GM12875 (cell line): ENCODE data around the gene CXCL6.

Experiments used
- H3K4me3 ChIP-seq: one replicate; pipeline ENCODE4 v1.5.1; 2011; ENCODE audit warnings: low read depth, low read length, control low read depth
- TF ChIP-seq, protein P1 (sequence below): IDR thresholded peaks from 2 replicates; pipeline ENCODE4 v1.5.1; 2011; ENCODE audit warnings: low read depth, mild to moderate bottlenecking, control low read depth, inconsistent platforms, low read length, moderate library complexity, borderline replicate concordance; ENCODE audit not compliant: insufficient read depth

Gene CXCL6

DNA sequence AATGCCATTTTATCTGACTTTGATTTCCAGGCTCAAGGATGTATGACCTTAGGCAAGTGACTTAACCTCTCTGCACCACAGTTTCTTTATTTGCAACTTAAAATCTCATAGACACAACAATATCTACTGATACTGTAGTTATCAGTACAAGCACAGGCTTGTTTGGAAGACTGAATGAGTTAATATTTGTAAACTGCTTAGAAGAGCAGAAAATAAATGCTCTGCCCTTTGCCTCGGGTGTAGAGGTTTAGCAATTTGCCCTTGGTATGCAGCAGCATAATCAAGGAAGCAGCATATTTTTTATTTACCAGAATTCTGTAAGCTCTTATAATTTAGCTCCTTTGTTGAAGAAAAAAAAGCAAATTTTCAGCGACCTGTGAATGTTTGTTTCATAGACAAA lies 29.8 kb downstream of the CXCL6 start:
- H3K4me3 ChIP-seq, result no peak overlapping the region
- TF ChIP-seq, protein P1, sequence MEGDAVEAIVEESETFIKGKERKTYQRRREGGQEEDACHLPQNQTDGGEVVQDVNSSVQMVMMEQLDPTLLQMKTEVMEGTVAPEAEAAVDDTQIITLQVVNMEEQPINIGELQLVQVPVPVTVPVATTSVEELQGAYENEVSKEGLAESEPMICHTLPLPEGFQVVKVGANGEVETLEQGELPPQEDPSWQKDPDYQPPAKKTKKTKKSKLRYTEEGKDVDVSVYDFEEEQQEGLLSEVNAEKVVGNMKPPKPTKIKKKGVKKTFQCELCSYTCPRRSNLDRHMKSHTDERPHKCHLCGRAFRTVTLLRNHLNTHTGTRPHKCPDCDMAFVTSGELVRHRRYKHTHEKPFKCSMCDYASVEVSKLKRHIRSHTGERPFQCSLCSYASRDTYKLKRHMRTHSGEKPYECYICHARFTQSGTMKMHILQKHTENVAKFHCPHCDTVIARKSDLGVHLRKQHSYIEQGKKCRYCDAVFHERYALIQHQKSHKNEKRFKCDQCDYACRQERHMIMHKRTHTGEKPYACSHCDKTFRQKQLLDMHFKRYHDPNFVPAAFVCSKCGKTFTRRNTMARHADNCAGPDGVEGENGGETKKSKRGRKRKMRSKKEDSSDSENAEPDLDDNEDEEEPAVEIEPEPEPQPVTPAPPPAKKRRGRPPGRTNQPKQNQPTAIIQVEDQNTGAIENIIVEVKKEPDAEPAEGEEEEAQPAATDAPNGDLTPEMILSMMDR, result no peak

DNA sequence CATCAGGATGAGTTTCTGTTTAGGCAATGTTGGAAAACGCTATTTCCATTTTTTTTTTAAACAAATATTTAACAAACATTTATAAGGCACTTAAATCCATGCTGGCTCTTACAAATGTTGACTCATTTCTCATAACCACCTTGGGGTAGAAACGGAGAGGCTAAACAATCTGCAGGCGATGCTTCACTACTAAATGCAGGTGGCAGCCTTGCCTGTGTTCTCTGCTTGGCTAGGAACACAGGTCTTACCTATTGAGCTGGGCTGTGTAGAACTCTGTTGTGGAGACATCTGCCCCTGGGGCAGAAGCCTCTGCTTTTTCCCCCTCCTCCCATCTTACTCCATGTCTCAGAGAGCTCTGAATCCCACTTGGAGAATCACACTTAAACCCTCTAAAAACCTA lies 31.3 kb downstream of the CXCL6 start:
- H3K4me3 ChIP-seq, result no peak overlapping the region

DNA sequence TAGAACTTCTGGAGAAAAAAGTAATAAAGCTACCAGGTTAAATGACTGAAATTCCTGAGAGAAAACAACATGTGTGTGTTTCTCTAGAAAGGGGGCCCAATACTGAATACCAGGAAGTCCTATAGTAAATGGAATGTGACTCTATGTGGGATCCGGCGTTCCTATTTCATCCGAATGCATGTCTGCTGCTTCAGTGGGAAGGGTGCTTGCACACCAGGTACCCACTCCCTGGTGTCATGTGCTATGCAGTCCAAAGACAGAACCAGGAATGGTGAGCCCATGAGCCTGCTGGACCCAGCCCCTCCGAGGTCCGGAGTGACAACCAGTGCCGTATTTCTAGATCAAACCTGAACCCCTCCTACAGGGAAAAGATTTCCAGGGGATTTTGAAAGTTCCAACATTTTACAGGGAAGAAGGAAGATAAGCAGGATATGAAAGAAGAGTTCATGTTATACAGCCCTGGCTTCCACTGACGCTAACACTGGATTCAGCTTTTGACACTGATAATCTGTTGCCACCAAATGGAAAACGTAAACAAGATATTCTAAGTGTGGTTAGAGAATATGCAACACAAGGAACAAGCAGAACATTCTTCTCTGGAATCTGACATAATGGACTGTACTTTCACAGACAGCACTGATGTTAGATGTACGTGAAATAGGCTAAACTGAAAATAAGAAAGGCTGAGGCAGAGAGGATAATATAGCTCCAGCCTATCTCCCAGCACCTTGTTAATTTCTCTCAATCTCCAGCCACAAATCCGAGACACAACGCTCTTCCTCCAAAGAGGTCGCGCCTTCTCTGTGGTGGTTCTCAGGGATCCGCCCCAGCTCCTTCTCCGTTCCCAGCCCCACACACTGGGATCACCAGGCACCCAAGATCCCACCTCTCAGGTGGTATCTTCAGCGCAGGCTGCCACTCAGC lies 32.0 kb downstream of the CXCL6 start:
- no peak overlapping the region for H3K4me3 ChIP-seq
- TF ChIP-seq, protein P1, result no peak

More for the DNA sequence above, 31.3 kb downstream of the CXCL6 start:
- TF ChIP-seq, protein P1, result no peak

DNA sequence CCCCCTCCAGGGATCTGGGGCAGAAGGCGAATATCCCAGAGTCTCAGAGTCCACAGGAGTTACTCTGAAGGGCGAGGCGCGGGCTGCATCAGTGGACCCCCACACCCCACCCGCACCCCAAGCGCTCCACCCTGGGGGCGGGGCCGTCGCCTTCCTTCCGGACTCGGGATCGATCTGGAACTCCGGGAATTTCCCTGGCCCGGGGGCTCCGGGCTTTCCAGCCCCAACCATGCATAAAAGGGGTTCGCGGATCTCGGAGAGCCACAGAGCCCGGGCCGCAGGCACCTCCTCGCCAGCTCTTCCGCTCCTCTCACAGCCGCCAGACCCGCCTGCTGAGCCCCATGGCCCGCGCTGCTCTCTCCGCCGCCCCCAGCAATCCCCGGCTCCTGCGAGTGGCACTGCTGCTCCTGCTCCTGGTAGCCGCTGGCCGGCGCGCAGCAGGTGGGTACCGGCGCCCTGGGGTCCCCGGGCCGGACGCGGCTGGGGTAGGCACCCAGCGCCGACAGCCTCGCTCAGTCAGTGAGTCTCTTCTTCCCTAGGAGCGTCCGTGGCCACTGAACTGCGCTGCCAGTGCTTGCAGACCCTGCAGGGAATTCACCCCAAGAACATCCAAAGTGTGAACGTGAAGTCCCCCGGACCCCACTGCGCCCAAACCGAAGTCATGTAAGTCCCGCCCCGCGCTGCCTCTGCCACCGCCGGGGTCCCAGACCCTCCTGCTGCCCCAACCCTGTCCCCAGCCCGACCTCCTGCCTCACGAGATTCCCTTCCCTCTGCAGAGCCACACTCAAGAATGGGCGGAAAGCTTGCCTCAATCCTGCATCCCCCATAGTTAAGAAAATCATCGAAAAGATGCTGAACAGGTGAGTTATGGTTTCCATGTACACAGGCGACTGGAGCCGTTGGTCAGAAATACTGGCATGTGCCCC lies 32.9 kb downstream of the CXCL6 start, which contains the start of gene CXCL1:
CXCL1 (plus strand) TSS at position 264 of the 926 bp plus-strand sequence; CDS start at position 342, 78 bp downstream.
- TF ChIP-seq, protein P1, result no peak
- no peak within 1 kb of the TSS for H3K4me3 ChIP-seq

DNA sequence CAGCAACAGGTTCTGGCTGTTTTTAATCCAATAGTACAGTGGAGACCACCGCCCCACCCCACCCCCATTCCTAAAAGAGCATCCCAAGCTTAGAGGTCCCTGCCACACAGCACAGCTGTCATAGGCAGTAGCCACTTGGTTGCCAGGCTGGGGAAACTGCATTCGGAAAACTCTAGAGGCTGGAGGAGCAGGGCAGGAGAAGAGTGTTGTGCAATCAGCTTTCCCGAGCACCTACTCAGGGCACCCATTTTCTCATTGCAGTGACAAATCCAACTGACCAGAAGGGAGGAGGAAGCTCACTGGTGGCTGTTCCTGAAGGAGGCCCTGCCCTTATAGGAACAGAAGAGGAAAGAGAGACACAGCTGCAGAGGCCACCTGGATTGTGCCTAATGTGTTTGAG lies 33.8 kb downstream of the CXCL6 start:
- TF ChIP-seq, protein P1, result no peak
- H3K4me3 ChIP-seq, result no peak overlapping the region

DNA sequence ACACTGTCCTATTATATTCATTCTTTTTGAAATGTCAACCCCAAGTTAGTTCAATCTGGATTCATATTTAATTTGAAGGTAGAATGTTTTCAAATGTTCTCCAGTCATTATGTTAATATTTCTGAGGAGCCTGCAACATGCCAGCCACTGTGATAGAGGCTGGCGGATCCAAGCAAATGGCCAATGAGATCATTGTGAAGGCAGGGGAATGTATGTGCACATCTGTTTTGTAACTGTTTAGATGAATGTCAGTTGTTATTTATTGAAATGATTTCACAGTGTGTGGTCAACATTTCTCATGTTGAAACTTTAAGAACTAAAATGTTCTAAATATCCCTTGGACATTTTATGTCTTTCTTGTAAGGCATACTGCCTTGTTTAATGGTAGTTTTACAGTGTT lies 34.3 kb downstream of the CXCL6 start:
- no peak overlapping the region for H3K4me3 ChIP-seq
- TF ChIP-seq, protein P1, result no peak
